ENCODE results near the gene C16orf95.

The C16orf95 gene

DNA sequence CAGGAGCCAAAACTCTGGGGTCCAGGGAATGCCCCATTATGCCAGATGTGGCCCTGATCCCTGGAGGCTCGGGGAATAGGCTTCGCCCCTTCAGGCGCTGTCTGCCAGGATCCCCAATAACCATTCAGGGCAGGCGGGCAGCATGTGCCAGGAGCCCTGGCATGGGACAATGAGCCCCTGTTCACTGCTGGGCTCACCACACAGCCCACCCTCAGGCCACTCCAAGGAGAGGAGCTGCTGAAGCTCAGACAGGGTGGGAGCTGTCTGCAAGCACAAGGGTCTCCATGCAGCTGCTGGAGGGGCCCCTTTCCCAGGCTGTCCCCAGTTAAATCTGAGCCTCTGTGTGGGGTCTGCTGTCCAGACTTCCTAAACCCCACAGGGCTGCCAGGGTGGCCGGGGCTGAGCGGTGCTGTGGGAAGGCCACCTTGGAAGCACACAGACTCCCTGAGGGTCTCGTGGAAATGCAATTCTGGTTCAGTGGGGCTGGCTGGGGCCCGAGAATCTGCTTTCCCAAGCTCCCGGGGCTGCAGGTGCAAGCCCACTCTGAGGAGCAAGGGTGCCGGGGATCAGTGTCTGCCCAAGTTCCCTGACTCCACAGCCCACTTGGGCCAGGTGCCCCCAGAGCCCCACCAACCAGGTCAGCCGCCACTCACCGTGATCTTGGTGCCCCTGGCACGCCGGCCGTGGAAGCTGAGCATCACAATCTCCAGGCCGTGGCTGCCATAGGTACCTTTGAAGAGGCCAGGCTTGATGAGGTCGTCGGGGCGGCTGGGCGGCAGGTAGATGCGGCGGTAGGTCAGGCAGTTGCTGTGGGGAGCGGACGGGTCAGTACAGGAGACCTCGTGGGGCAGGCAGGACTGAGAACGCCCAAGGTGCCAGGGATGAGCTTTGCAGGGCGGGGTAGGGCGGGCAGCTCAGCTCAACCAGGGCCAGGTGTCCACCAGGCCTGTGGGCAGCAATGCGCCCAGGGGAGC, 17.7 kb upstream of the C16orf95 start:
- DNase-seq (ENCODE audit: low spot score), result no peak
- TF ChIP-seq, protein P1, sequence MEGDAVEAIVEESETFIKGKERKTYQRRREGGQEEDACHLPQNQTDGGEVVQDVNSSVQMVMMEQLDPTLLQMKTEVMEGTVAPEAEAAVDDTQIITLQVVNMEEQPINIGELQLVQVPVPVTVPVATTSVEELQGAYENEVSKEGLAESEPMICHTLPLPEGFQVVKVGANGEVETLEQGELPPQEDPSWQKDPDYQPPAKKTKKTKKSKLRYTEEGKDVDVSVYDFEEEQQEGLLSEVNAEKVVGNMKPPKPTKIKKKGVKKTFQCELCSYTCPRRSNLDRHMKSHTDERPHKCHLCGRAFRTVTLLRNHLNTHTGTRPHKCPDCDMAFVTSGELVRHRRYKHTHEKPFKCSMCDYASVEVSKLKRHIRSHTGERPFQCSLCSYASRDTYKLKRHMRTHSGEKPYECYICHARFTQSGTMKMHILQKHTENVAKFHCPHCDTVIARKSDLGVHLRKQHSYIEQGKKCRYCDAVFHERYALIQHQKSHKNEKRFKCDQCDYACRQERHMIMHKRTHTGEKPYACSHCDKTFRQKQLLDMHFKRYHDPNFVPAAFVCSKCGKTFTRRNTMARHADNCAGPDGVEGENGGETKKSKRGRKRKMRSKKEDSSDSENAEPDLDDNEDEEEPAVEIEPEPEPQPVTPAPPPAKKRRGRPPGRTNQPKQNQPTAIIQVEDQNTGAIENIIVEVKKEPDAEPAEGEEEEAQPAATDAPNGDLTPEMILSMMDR (IDR thresholded peaks at IDR 0.05; ENCODE audit: extremely low read depth, missing control alignments), result no peak

- DNase-seq (ENCODE audit: low spot score), result no peak
- TF ChIP-seq, protein P1 (IDR thresholded peaks at IDR 0.05; ENCODE audit: extremely low read depth, missing control alignments), result no peak
These were observed 16.6 kb upstream of the C16orf95 start for GRCh38 chr16:87333581-87334331.

DNA sequence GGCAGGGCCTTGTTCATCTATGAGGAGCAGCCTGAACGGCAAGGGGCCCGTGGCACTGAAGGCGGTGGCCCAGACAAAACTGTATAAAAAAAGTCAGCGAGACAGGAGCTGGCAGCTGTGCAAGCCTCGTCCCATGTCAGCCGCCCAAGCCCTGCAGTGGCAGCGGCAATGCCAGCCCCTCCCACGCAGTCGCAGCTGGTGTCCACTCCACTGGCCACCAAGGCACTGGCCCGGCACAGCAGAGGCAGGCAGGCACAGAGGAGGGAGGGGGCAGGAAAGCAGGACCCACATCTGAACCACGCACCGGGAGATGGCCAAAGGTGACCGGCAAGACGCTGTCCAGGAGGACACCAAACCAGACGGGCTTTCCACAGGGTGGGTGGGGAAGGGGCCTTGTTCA, 15.9 kb upstream of the C16orf95 start:
- TF ChIP-seq, protein P1 (IDR thresholded peaks at IDR 0.05; ENCODE audit: extremely low read depth, missing control alignments), result no peak
- no peak for DNase-seq (ENCODE audit: low spot score)

GRCh38 chr16:87332150-87332549, 15.0 kb upstream of the C16orf95 start:
- no peak for DNase-seq (ENCODE audit: low spot score)
- TF ChIP-seq, protein P1 (IDR thresholded peaks at IDR 0.05; ENCODE audit: extremely low read depth, missing control alignments), result no peak

GRCh38 chr16:87331241-87331801, 14.1 kb upstream of the C16orf95 start:
- TF ChIP-seq, protein P1 (IDR thresholded peaks at IDR 0.05; ENCODE audit: extremely low read depth, missing control alignments), result no peak
- DNase-seq (ENCODE audit: low spot score), result no peak

- TF ChIP-seq, protein P1 (IDR thresholded peaks at IDR 0.05; ENCODE audit: extremely low read depth, missing control alignments), result no peak
- no peak for DNase-seq (ENCODE audit: low spot score)
These were observed 13.5 kb upstream of the C16orf95 start for GRCh38 chr16:87330646-87331045.

GRCh38 chr16:87330257-87330624, 13.0 kb upstream of the C16orf95 start:
- TF ChIP-seq, protein P1 (IDR thresholded peaks at IDR 0.05; ENCODE audit: extremely low read depth, missing control alignments), result no peak

More at GRCh38 chr16:87330257-87330624, 13.0 kb upstream of the C16orf95 start:
- no peak for DNase-seq (ENCODE audit: low spot score)
